Mesenchymal stem cell (in vitro differentiated cells and primary cell): ENCODE data around the gene SLC35G4. TPM values are rescaled to one million over a fixed set of nuclear protein-coding genes. Genes with fewer than 3 reads are reported as not detected.

Experiments used
- small RNA-seq: library from polyadenylated mRNA; stranded (forward); fragments of <200 nt; extraction: miRNeasy Mini kit (QIAGEN cat#:217004); gene quantifications from one replicate; pipeline ENCODE3, GENCODE V24; 2013; ENCODE audit warnings: low read depth

Gene SLC35G4

Small RNA genes lying within 50 kb of the gene (small RNA-seq; reads per million reads assigned to genes)
- gene AP001120.4, result not detected
